Body of pancreas (tissue), 4 donors: ENCODE measurements around the gene ZDHHC22. TPM values are rescaled to one million over a fixed set of nuclear protein-coding genes. Genes with fewer than 3 reads are reported as not detected.
A peak's percentile ranks its signal among the peaks of the same experiment; 100 is the strongest.

ENCODE experiments used
- ATAC-seq: fragments of 150-250 bp; one replicate; pipeline ENCODE4 v1.9.1; 2016
- DNase-seq, 4 donors: peaks; one replicate each; pipeline ENCODE4 v3.0.0-alpha.2; 2019
- H3K27ac ChIP-seq, 4 donors: fragments of 200-600 bp; sonication (generic); 1 replicate in 3 of 4; 2 replicates in 1 of 4; pipeline versions ENCODE4 v1.5.1 to v1.6.1; 2016 to 2019; ENCODE audit warnings: mild to moderate bottlenecking in 1 of 4, mixed read lengths in 1 of 4, moderate library complexity in 1 of 4
- H3K27me3 ChIP-seq, 2 donors: fragments of 200-600 bp; sonication (generic); one replicate each; pipeline ENCODE4 v1.6.0; 2016; ENCODE audit warnings: mild to moderate bottlenecking in 1 of 2
- H3K36me3 ChIP-seq, 2 donors: fragments of 200-600 bp; sonication (generic); replicated peaks in 1 of 2; 2 replicates each; pipeline ENCODE4 v1.5.1; 2016; ENCODE audit warnings: low read depth in 2 of 2; ENCODE audit not compliant: insufficient read depth in 1 of 2
- H3K4me1 ChIP-seq: fragments of 200-600 bp; sonication (generic); one replicate; pipeline ENCODE4 v1.6.0; 2016
- H3K4me3 ChIP-seq, 2 donors: fragments of 200-600 bp; sonication (generic); 1 replicate in 1 of 2; 2 replicates in 1 of 2; pipeline ENCODE4 v1.5.1; 2016 to 2019
- H3K9me3 ChIP-seq, 3 donors: fragments of 200-600 bp; sonication (generic); 1 replicate in 2 of 3; 2 replicates in 1 of 3; pipeline ENCODE4 v1.5.1; 2016
- CTCF ChIP-seq, 7 experiments: fragments of 450-650 bp in 4 of 7; fragments of 200-600 bp in 3 of 7; sonication (generic) in 3 of 7; IDR thresholded peaks; one replicate each; pipeline ENCODE4 v1.5.1; 2016 to 2019; ENCODE audit warnings: antibody characterized with exemption in 7 of 7
- POLR2A ChIP-seq, 3 donors: fragments of 450-650 bp; IDR thresholded peaks; one replicate each; pipeline ENCODE4 v1.6.1; 2016; ENCODE audit warnings: antibody characterized with exemption in 3 of 3, mild to moderate bottlenecking in 2 of 3
- WGBS, 2 donors: methylation state at CpG; one replicate each; pipeline ENCODE4 v1.1.5; 2017; 5-methylcytosine and 5-hydroxymethylcytosine counted together
- intact Hi-C: fragments of 100-400 bp; cut with DNase I; formaldehyde crosslinking; loops from one replicate; pipeline ENCODE4 v1.15.1; 2023
- total RNA-seq, 2 donors: library from RNA; depleted of rRNA; stranded (reverse); fragments of >200 nt; gene quantifications; one replicate each; pipeline ENCODE4 v1.1.0, GENCODE V29; 2016

Gene ZDHHC22
- total RNA-seq, 2 donors from 2014 or later: not detected

GRCh38 chr14:77139022-77139421, 2.6 kb downstream of the ZDHHC22 start:
- no peak for TF ChIP-seq CTCF (IDR thresholded peaks at IDR 0.05)
- no peak for TF ChIP-seq POLR2A (IDR thresholded peaks at IDR 0.05)
- H3K9me3 ChIP-seq: no peaks in the 10 kb centered on the region
- peaks cover 26% of the 10 kb centered on the region for H3K4me1 ChIP-seq
- no peaks in the 10 kb centered on the region for H3K36me3 ChIP-seq
- H3K27me3 ChIP-seq: peaks cover 0 to 38% of the 10 kb centered on the region in 2 donors
- H3K27ac ChIP-seq: no peak overlapping the region
- 68 to 74% methylated on average over 15 of the region's 15 CpGs for WGBS, 2 donors
- ATAC-seq (no peak), DNase-seq (no peak)
- H3K4me3 ChIP-seq: no peak overlapping the region
- intact Hi-C loops: no loop called here

DNA sequence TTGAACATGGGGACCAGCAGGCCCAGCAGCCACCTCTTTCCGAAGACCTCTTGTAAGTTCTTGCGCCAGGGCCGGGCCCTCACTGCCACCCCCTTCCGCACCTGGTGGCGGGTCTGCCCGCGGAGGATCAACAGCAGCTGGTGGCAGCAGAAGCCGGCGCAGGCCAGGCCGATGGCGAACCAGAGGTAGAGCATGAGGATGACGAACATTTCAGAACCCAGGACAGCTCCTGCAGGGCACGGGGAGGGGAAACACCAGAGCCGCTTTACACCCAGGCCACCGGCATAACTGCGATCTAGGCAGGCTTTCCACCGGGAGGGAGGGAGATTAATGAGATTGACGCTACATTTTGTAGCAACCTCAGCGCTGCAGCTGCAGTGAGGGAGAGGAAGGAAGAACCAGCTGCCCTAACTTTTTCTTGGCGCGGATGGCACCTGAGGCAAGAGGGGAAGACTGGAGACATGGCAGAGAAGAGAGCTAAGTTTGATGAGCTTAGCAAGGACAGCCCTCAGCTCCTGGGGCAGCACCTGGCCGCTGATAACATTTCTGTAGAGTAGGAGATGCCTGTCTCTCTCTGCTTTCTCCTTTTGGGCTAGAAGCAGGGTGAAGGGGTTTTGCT, 7.8 kb downstream of the ZDHHC22 start:
- no peak for TF ChIP-seq CTCF (IDR thresholded peaks at IDR 0.05)
- no peak for TF ChIP-seq POLR2A (IDR thresholded peaks at IDR 0.05)
- no peaks in the 10 kb centered on the region for H3K36me3 ChIP-seq
- 5 to 6% methylated on average over 10 to 22 of the region's 22 CpGs for WGBS, 2 donors
- peaks cover 0 to 17% of the 10 kb centered on the region in 2 donors for H3K27me3 ChIP-seq
- ATAC-seq: peak; percentile 77
- peak; percentile 59 to 66 (median 59) for DNase-seq
- H3K4me3 ChIP-seq: no peak overlapping the region
- no peaks in the 10 kb centered on the region for H3K9me3 ChIP-seq
- H3K27ac ChIP-seq: no peak overlapping the region
- intact Hi-C loops: no loop called here
- no peaks in the 10 kb centered on the region for H3K4me1 ChIP-seq

- TF ChIP-seq POLR2A (IDR thresholded peaks at IDR 0.05): no peak
- no peak for TF ChIP-seq CTCF (IDR thresholded peaks at IDR 0.05)
- 86 to 94% methylated on average over 5 of the region's 5 CpGs for WGBS, 2 donors
- no peaks in the 10 kb centered on the region for H3K9me3 ChIP-seq
- peaks cover 0 to 5% of the 10 kb centered on the region in 2 donors for H3K27me3 ChIP-seq
- no peak overlapping the region for H3K4me3 ChIP-seq
- no peak overlapping the region for H3K27ac ChIP-seq
- no peaks in the 10 kb centered on the region for H3K36me3 ChIP-seq
- ATAC-seq: no peak
- DNase-seq: no peak
- H3K4me1 ChIP-seq: no peaks in the 10 kb centered on the region
- intact Hi-C loops: no loop called here
These were observed 9.6 kb downstream of the ZDHHC22 start for GRCh38 chr14:77131871-77132486.

- no peaks in the 10 kb centered on the region for H3K4me1 ChIP-seq
- H3K27ac ChIP-seq: no peak overlapping the region
- peaks cover 0 to 5% of the 10 kb centered on the region in 2 donors for H3K27me3 ChIP-seq
- no peaks in the 10 kb centered on the region for H3K36me3 ChIP-seq
- DNase-seq (no peak), ATAC-seq (no peak)
- WGBS, 2 donors: 39 to 48% methylated on average over 2 of the region's 2 CpGs
- no peaks in the 10 kb centered on the region for H3K9me3 ChIP-seq
- H3K4me3 ChIP-seq: no peak overlapping the region
- intact Hi-C loops: no loop called here
- TF ChIP-seq POLR2A (IDR thresholded peaks at IDR 0.05) (no peak), CTCF (IDR thresholded peaks at IDR 0.05) (no peak)
These were observed 10.4 kb downstream of the ZDHHC22 start for GRCh38 chr14:77131206-77131605.

GRCh38 chr14:77130386-77130785, 11.2 kb downstream of the ZDHHC22 start:
- intact Hi-C loops: no loop called here
- H3K9me3 ChIP-seq: no peaks in the 10 kb centered on the region
- no peak overlapping the region for H3K27ac ChIP-seq
- no peak for ATAC-seq
- H3K36me3 ChIP-seq: no peaks in the 10 kb centered on the region
- H3K4me3 ChIP-seq: no peak overlapping the region
- WGBS, 2 donors: 40 to 71% methylated on average over 2 to 3 of the region's 3 CpGs
- H3K4me1 ChIP-seq: peaks cover 2% of the 10 kb centered on the region
- TF ChIP-seq CTCF (IDR thresholded peaks at IDR 0.05): no peak
- TF ChIP-seq POLR2A (IDR thresholded peaks at IDR 0.05): no peak
- DNase-seq: no peak
- H3K27me3 ChIP-seq: peaks cover 0 to 5% of the 10 kb centered on the region in 2 donors
